A673 (cell line): ENCODE results near the gene TBX5.

ENCODE experiments used
- CTCF ChIP-seq: fragments of 300-800, 200-600 bp; sonication (generic); conservative IDR thresholded peaks from 2 replicates; pipeline ENCODE4 v1.5.1; 2017; ENCODE audit warnings: low read depth, mild to moderate bottlenecking, antibody characterized with exemption, low read length, moderate library complexity, mixed read lengths
- EZH2 ChIP-seq: fragments of 200-600 bp; sonication (generic); IDR thresholded peaks from 2 replicates; pipeline ENCODE4 v1.6.1; 2017; ENCODE audit warnings: borderline replicate concordance, low read depth, mild to moderate bottlenecking, mixed read lengths, antibody characterized with exemption, low read length; ENCODE audit not compliant: poor library complexity, severe bottlenecking

- TF ChIP-seq EZH2 (no peak), CTCF (no peak)
Observed at GRCh38 chr12:114397978-114398881, 7.7 kb downstream of the TBX5 start.
